Sigmoid colon (tissue), 4 donors: ENCODE results near the gene HPCAL1.

Source experiments
- EP300 ChIP-seq, 4 donors: sonication (generic); formaldehyde crosslinking; IDR thresholded peaks; one replicate each; pipeline ENCODE4 v1.6.1; 2017; ENCODE audit warnings: antibody characterized with exemption in 4 of 4
- POLR2A ChIP-seq, 2 donors: fragments of 450-650 bp; IDR thresholded peaks; one replicate each; pipeline ENCODE4 v1.6.1; 2016; ENCODE audit warnings: antibody characterized with exemption in 2 of 2, mild to moderate bottlenecking in 2 of 2, moderate library complexity in 2 of 2
- TF ChIP-seq, protein P1 (sequence below), 4 experiments: fragments of 450-650 bp in 3 of 4; fragments of 200-600 bp in 1 of 4; IDR thresholded peaks; one replicate each; pipeline ENCODE4 v1.5.1; 2016 to 2019; ENCODE audit warnings: antibody characterized with exemption in 4 of 4, mild to moderate bottlenecking in 3 of 4, moderate library complexity in 2 of 4

DNA sequence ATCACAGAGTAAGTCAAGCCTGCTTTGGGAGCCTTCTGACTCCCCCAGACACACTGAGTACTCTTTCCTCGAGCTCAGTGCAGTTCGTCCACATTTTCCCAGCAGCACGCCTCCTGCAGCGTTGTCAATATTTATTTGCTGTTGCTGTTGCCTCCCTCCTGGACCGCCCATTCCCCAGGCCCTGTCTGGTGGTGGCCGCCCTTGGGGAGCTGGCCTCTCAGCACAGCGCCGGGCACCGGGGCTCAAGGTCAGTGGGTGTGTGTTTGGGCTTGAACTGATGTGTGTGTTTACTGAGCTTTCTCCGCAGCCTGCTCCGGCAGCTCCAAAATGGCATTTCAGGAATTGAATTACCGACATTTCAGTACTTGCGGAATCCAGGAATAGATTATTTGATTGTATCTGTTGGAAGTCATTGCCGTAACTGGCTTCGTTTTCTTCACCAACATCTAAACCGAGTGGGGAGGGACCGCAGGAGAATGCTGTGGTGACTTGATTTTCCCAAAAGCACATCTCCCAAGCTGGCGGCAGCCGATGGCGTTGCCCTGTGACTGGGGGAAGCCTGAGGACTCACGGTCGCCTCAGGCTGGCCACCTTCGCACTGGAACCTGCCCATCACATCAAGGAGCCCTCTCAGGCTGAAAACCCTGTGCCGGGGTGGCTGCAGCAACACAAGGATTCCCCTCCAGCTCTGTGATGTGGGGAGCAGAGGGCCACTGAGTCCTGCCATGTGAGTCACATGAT lies 66.0 kb downstream of the HPCAL1 start:
- TF ChIP-seq, protein P1, sequence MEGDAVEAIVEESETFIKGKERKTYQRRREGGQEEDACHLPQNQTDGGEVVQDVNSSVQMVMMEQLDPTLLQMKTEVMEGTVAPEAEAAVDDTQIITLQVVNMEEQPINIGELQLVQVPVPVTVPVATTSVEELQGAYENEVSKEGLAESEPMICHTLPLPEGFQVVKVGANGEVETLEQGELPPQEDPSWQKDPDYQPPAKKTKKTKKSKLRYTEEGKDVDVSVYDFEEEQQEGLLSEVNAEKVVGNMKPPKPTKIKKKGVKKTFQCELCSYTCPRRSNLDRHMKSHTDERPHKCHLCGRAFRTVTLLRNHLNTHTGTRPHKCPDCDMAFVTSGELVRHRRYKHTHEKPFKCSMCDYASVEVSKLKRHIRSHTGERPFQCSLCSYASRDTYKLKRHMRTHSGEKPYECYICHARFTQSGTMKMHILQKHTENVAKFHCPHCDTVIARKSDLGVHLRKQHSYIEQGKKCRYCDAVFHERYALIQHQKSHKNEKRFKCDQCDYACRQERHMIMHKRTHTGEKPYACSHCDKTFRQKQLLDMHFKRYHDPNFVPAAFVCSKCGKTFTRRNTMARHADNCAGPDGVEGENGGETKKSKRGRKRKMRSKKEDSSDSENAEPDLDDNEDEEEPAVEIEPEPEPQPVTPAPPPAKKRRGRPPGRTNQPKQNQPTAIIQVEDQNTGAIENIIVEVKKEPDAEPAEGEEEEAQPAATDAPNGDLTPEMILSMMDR (IDR thresholded peaks at IDR 0.05) = no peak
- no peak for TF ChIP-seq POLR2A (IDR thresholded peaks at IDR 0.05)
- no peak for TF ChIP-seq EP300 (IDR thresholded peaks at IDR 0.05)
